Colonic mucosa (tissue), 4 donors: ENCODE measurements around the gene ASTN2. TPM values are rescaled to one million over a fixed set of nuclear protein-coding genes. Genes with fewer than 3 reads are reported as not detected.

Experiments
- DNase-seq: peaks from one replicate; pipeline ENCODE4 v3.0.0-alpha.2; 2020
- H3K27ac ChIP-seq: fragments of 200-600 bp; one replicate; pipeline ENCODE4 v1.8.0; 2021
- H3K27me3 ChIP-seq: fragments of 200-600 bp; one replicate; pipeline ENCODE4 v1.8.0; 2021
- H3K36me3 ChIP-seq: fragments of 200-600 bp; one replicate; pipeline ENCODE4 v1.8.0; 2021
- H3K4me1 ChIP-seq: fragments of 200-600 bp; one replicate; pipeline ENCODE4 v1.8.0; 2021; ENCODE audit warnings: mild to moderate bottlenecking
- H3K4me3 ChIP-seq: fragments of 200-600 bp; one replicate; pipeline ENCODE4 v1.8.0; 2021
- H3K9ac ChIP-seq, 2 donors: one replicate each; pipeline ENCODE4 v1.7.0; 2013; ENCODE audit warnings: control low read depth in 2 of 2, low read depth in 2 of 2, low read length in 2 of 2
- H3K9me3 ChIP-seq: fragments of 200-600 bp; one replicate; pipeline ENCODE4 v1.8.0; 2021
- CTCF ChIP-seq: fragments of 200-600 bp; IDR thresholded peaks from one replicate; pipeline ENCODE4 v1.8.0; 2022; ENCODE audit warnings: antibody characterized with exemption, mild to moderate bottlenecking
- intact Hi-C: fragments of 100-400 bp; cut with DNase I; formaldehyde crosslinking; loops from one replicate; pipeline ENCODE4 v1.14.1; 2022
- total RNA-seq, 2 donors: library from RNA; stranded (reverse); fragmentation: NEBNext Ultra II Directional in 1 of 2; extraction: Animal tissue kit (Norgen Biotek cat#: 25700) in 1 of 2; gene quantifications; one replicate each; pipeline ENCODE4 v1.2.1, GENCODE V29; 2021
- donor health status: healthy.
- donor health status: DM: no; HTN: no; CAD: no.
- donor health status: DM: no; HTN: no; CAD: no.

Gene ASTN2
- total RNA-seq, 2 donors from 2014 or later: 2.5 to 6.1 TPM

GRCh38 chr9:116387934-116388698, 1026.7 kb downstream of the ASTN2 start:
- no peak overlapping the region for H3K4me3 ChIP-seq
- no peaks in the 10 kb centered on the region for H3K27me3 ChIP-seq
- no peak for TF ChIP-seq CTCF

GRCh38 chr9:116383936-116384335, 1030.9 kb downstream of the ASTN2 start:
- no peak for DNase-seq
- intact Hi-C loops: no loop called here
- Histone ChIP-seq H3K4me3 (no peak overlapping the region), H3K27me3 (no peaks in the 10 kb centered on the region), H3K36me3 (no peaks in the 10 kb centered on the region), H3K4me1 (no peaks in the 10 kb centered on the region), H3K9me3 (no peaks in the 10 kb centered on the region), H3K27ac (no peak overlapping the region), H3K9ac (no peak overlapping the region)
- no peak for TF ChIP-seq CTCF

More at GRCh38 chr9:116387934-116388698, 1026.7 kb downstream of the ASTN2 start:
- no peak for DNase-seq
- Histone ChIP-seq H3K36me3 (no peaks in the 10 kb centered on the region), H3K9ac (no peak overlapping the region), H3K4me1 (no peaks in the 10 kb centered on the region), H3K9me3 (no peaks in the 10 kb centered on the region), H3K27ac (no peak overlapping the region)
- intact Hi-C loops: no loop called here

- no peaks in the 10 kb centered on the region for H3K4me1 ChIP-seq
- intact Hi-C loops: no loop called here
- no peak for TF ChIP-seq CTCF
- H3K36me3 ChIP-seq: no peaks in the 10 kb centered on the region
- no peak for DNase-seq
- no peak overlapping the region for H3K27ac ChIP-seq
- H3K9ac ChIP-seq: no peak overlapping the region
- H3K27me3 ChIP-seq: no peaks in the 10 kb centered on the region
- H3K4me3 ChIP-seq: no peak overlapping the region
- H3K9me3 ChIP-seq: no peaks in the 10 kb centered on the region
These were observed 1031.7 kb downstream of the ASTN2 start for GRCh38 chr9:116383133-116383532.

- no peaks in the 10 kb centered on the region for H3K9me3 ChIP-seq
- TF ChIP-seq CTCF: no peak
- H3K27ac ChIP-seq: no peak overlapping the region
- H3K9ac ChIP-seq: no peak overlapping the region
- H3K27me3 ChIP-seq: no peaks in the 10 kb centered on the region
- H3K4me1 ChIP-seq: no peaks in the 10 kb centered on the region
- no peak overlapping the region for H3K4me3 ChIP-seq
- no peak for DNase-seq
- no peaks in the 10 kb centered on the region for H3K36me3 ChIP-seq
- intact Hi-C loops: no loop called here
These were observed 1032.8 kb downstream of the ASTN2 start for GRCh38 chr9:116382053-116382452.

- no peak overlapping the region for H3K9ac ChIP-seq
These were observed 1033.5 kb downstream of the ASTN2 start for GRCh38 chr9:116381350-116381749.

More at GRCh38 chr9:116381350-116381749, 1033.5 kb downstream of the ASTN2 start:
- H3K9me3 ChIP-seq: no peaks in the 10 kb centered on the region
- H3K27ac ChIP-seq: no peak overlapping the region
- no peak for DNase-seq
- intact Hi-C loops: no loop called here
- TF ChIP-seq CTCF: no peak
- no peaks in the 10 kb centered on the region for H3K4me1 ChIP-seq
- no peaks in the 10 kb centered on the region for H3K36me3 ChIP-seq
- H3K27me3 ChIP-seq: no peaks in the 10 kb centered on the region
- no peak overlapping the region for H3K4me3 ChIP-seq
